Loucy (cell line): ENCODE data around the gene WNT5A.

Experiments
- EZH2phosphoT487 ChIP-seq: fragments of 200-600 bp; IDR thresholded peaks from 2 replicates; pipeline ENCODE4 v1.6.1; 2018; ENCODE audit warnings: antibody characterized with exemption, mild to moderate bottlenecking, moderate library complexity, borderline replicate concordance
- TF ChIP-seq, protein P1 (sequence below): fragments of 200-600 bp; sonication (generic); conservative IDR thresholded peaks from 2 replicates; pipeline ENCODE4 v1.5.1; 2014; ENCODE audit warnings: mild to moderate bottlenecking, antibody characterized with exemption, low read length

DNA sequence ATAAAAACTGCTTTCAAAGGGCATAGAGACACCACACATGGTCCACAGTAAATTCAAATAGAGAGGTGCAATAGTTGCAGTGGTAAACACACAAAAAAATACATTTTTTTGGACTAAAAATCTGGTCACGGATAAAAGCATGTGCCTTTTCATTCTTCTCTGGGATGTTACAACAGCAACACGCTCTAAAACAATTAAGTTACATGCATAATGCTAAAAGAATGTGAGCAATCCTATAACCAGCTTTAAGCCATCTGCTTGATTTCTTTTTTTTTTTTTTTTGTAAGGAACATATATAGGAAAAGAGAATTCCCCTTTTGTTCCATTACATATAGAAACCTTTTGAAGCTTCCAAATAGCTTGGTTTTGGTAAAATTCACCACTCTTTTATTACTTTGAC lies 20.0 kb downstream of the WNT5A start:
- TF ChIP-seq, protein P1, sequence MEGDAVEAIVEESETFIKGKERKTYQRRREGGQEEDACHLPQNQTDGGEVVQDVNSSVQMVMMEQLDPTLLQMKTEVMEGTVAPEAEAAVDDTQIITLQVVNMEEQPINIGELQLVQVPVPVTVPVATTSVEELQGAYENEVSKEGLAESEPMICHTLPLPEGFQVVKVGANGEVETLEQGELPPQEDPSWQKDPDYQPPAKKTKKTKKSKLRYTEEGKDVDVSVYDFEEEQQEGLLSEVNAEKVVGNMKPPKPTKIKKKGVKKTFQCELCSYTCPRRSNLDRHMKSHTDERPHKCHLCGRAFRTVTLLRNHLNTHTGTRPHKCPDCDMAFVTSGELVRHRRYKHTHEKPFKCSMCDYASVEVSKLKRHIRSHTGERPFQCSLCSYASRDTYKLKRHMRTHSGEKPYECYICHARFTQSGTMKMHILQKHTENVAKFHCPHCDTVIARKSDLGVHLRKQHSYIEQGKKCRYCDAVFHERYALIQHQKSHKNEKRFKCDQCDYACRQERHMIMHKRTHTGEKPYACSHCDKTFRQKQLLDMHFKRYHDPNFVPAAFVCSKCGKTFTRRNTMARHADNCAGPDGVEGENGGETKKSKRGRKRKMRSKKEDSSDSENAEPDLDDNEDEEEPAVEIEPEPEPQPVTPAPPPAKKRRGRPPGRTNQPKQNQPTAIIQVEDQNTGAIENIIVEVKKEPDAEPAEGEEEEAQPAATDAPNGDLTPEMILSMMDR, result no peak
- no peak for TF ChIP-seq EZH2phosphoT487
